Heart right ventricle (tissue), 16 donors: ENCODE data around the gene FBXO33. TPM values are rescaled to one million over a fixed set of nuclear protein-coding genes. Genes with fewer than 3 reads are reported as not detected.

Source experiments
- ATAC-seq, 8 donors: fragments of 200-7000 bp; cut with Tn5 transposase; one replicate each; pipeline ENCODE4 v1.9.1; 2020; ENCODE audit warnings: mild to moderate bottlenecking in 8 of 8, moderate library complexity in 8 of 8, moderate number of reproducible peaks in 1 of 8
- DNase-seq, 2 donors: peaks; one replicate each; pipeline ENCODE4 v3.0.0-alpha.2; 2020
- H3K27ac ChIP-seq, 10 donors: fragments of 200-600 bp; sonication (generic) in 2 of 10; one replicate each; pipeline versions ENCODE4 v1.5.0 to v1.8.0; 2020 to 2022; ENCODE audit warnings: mild to moderate bottlenecking in 3 of 10
- H3K27me3 ChIP-seq, 7 donors: fragments of 200-600 bp; one replicate each; pipeline ENCODE4 v1.8.0; 2021 to 2022; ENCODE audit warnings: mild to moderate bottlenecking in 2 of 7
- H3K36me3 ChIP-seq, 9 donors: fragments of 200-600 bp; sonication (generic) in 1 of 9; one replicate each; pipeline versions ENCODE4 v1.5.0 to v1.8.0; 2020 to 2022; ENCODE audit warnings: mild to moderate bottlenecking in 2 of 9
- H3K4me1 ChIP-seq, 9 donors: fragments of 200-600 bp; sonication (generic) in 1 of 9; one replicate each; pipeline versions ENCODE4 v1.5.0 to v1.8.0; 2020 to 2022; ENCODE audit warnings: mild to moderate bottlenecking in 4 of 9
- H3K4me3 ChIP-seq, 10 donors: fragments of 200-600 bp; sonication (generic) in 2 of 10; one replicate each; pipeline versions ENCODE4 v1.5.0 to v1.8.0; 2020 to 2022; ENCODE audit warnings: mild to moderate bottlenecking in 7 of 10, moderate library complexity in 2 of 10
- H3K9me3 ChIP-seq, 11 donors: fragments of 200-600 bp in 10 of 11; sonication (generic) in 2 of 11; one replicate each; pipeline versions ENCODE4 v1.5.0 to v1.8.0; 2013 to 2022; ENCODE audit warnings: mild to moderate bottlenecking in 2 of 11, control low read depth in 1 of 11, moderate library complexity in 1 of 11
- CTCF ChIP-seq, 9 donors: fragments of 200-600 bp; sonication (generic) in 2 of 9; IDR thresholded peaks; one replicate each; pipeline versions ENCODE4 v1.5.0 to v1.8.0; 2021 to 2022; ENCODE audit warnings: antibody characterized with exemption in 9 of 9, mild to moderate bottlenecking in 5 of 9, moderate library complexity in 1 of 9
- WGBS, 2 donors: extraction: QIAGEN DNeasy Blood & Tissue Kit; methylation state at CpG; one replicate each; pipeline ENCODE4 v1.1.7; 2013; ENCODE audit warnings: inconsistent platforms in 1 of 2; 5-methylcytosine and 5-hydroxymethylcytosine counted together
- intact Hi-C, 10 donors: fragments of 100-400 bp; cut with DNase I; formaldehyde crosslinking; loops; one replicate each; pipeline versions ENCODE4 v1.11.1 to v1.14.2; 2022
- polyA plus RNA-seq, 2 donors: library from polyadenylated mRNA; stranded (reverse); fragments of 200-250 nt; gene quantifications; one replicate each; pipeline ENCODE4 v1.2.3, GENCODE V29; 2013
- total RNA-seq, 10 donors: library from RNA; stranded (reverse); fragmentation: NEBNext Ultra II Directional in 3 of 10; extraction: Animal tissue kit (Norgen Biotek cat#: 25700) in 3 of 10; gene quantifications; one replicate each; pipeline versions ENCODE4 v1.2.1 to v1.2.4, GENCODE V29; 2021 to 2023
- donor health status: Arrhythmogenic right ventricular cardiomyopathy.
- donor health status: ischemic (EF 13 %, LVEDD 7.1; RV severe dilation, severe dysfunction).
- donor health status: healthy with polysubstance abuse.
- donor health status: DM: no; HTN: yes; CAD: no.
- donor health status: DM: no; HTN: no; CAD: no.
- donor health status: ischemic (EF 25% LVEDD 6.9; RV normal size, moderate dysfunction).
- donor health status: ischemic (EF 25% LVEDD 5.7; RV mildly dilated, moderate dysfunction).
- donor health status: healthy.
- donor health status: DM: yes; HTN: yes; CAD: no.
- donor health status: Ischemic cardiomyopathy.
- donor health status: ischemic (EF 35%, LVEDD 5.7; RV mildly dilated, moderate dysfunction).
- donor health status: nonischemic (EF 11% LVEDD 7.7; RV severe dilation, severe dysfunction).
- donor health status: DM: yes; HTN: yes; CAD: no.
- donor health status: PGD.
- donor health status: ischemic (EF 29% LVEDD 5.4; RV normal size, mild dysfunction).
- donor health status: nonischemic (EF 23%, LVEDD 6.1; RV moderate dilation, normal function).

The FBXO33 gene
- total and polyA plus RNA-seq, 12 donors: 2.8 to 6.8 (median 4.8) TPM

GRCh38 chr14:39383741-39384140 lies 48.5 kb downstream of the FBXO33 start:
- Histone ChIP-seq H3K36me3 (peaks cover 0 to 9% (median 0%) of the 10 kb centered on the region in 9 donors), H3K9me3 (no peaks in the 10 kb centered on the region), H3K27ac (no peak overlapping the region), H3K27me3 (no peaks in the 10 kb centered on the region), H3K4me3 (no peak overlapping the region), H3K4me1 (peaks cover 0 to 9% (median 0%) of the 10 kb centered on the region in 9 donors)
- DNase-seq: no peak
- no peak for ATAC-seq
- TF ChIP-seq CTCF (IDR thresholded peaks at IDR 0.05): no peak
- intact Hi-C loops: no loop called here
- WGBS, 2 donors: 76 to 79% methylated on average over 1 of the region's 1 CpG

GRCh38 chr14:39383026-39383660 lies 49.1 kb downstream of the FBXO33 start:
- Histone ChIP-seq H3K27me3 (no peaks in the 10 kb centered on the region), H3K4me3 (no peak overlapping the region), H3K36me3 (peaks cover 0 to 8% (median 0%) of the 10 kb centered on the region in 9 donors), H3K27ac (no peak overlapping the region), H3K4me1 (peaks cover 0 to 9% (median 0%) of the 10 kb centered on the region in 9 donors), H3K9me3 (no peaks in the 10 kb centered on the region)
- ATAC-seq (no peak), DNase-seq (no peak)
- WGBS, 2 donors: 73 to 80% methylated on average over 1 of the region's 1 CpG
- intact Hi-C loops: no loop called here
- TF ChIP-seq CTCF (IDR thresholded peaks at IDR 0.05): no peak

GRCh38 chr14:39382463-39382862 lies 49.8 kb downstream of the FBXO33 start:
- Histone ChIP-seq H3K27me3 (no peaks in the 10 kb centered on the region), H3K4me3 (no peak overlapping the region), H3K4me1 (peaks cover 0 to 13% (median under 1%) of the 10 kb centered on the region in 9 donors), H3K36me3 (peaks cover 0 to 8% (median 0%) of the 10 kb centered on the region in 9 donors), H3K27ac (no peak overlapping the region), H3K9me3 (no peaks in the 10 kb centered on the region)
- ATAC-seq: peak in 1 of 8 donors; percentile 55
- TF ChIP-seq CTCF (IDR thresholded peaks at IDR 0.05): no peak
- 40 to 53% methylated on average over 3 of the region's 3 CpGs for WGBS, 2 donors
- no peak for DNase-seq
- intact Hi-C loops: no loop called here

- TF ChIP-seq CTCF (IDR thresholded peaks at IDR 0.05): no peak
- DNase-seq (no peak), ATAC-seq (no peak)
- Histone ChIP-seq H3K27me3 (no peaks in the 10 kb centered on the region), H3K9me3 (no peaks in the 10 kb centered on the region), H3K36me3 (peaks cover 0 to 3% (median 0%) of the 10 kb centered on the region in 9 donors), H3K27ac (no peak overlapping the region), H3K4me3 (no peak overlapping the region), H3K4me1 (peaks cover 0 to 24% (median 11%) of the 10 kb centered on the region in 9 donors)
- WGBS, 2 donors: 96% methylated on average over 4 of the region's 4 CpGs
- intact Hi-C loops: no loop called here
Observed at GRCh38 chr14:39381366-39381765, 50.9 kb downstream of the FBXO33 start.
